Left renal cortex interstitium (tissue), 4 donors: ENCODE measurements around the gene ZNF732. TPM values are rescaled to one million over a fixed set of nuclear protein-coding genes. Genes with fewer than 3 reads are reported as not detected.
A peak's percentile ranks its signal among the peaks of the same experiment; 100 is the strongest.
"Not testable (repeated sequence)": the region's sequence is repeated elsewhere in the genome, so short reads cannot be mapped to it uniquely, and the experiment has no call there.

Experiments used
- DNase-seq, 4 donors: peaks; one replicate each; pipeline ENCODE4 v3.0.0-alpha.2; 2013; ENCODE audit warnings: low read depth in 4 of 4, low spot score in 2 of 4, missing footprints in 1 of 4
- polyA plus RNA-seq, 4 donors: library from polyadenylated mRNA; unstranded; fragments of 120-200 nt; gene quantifications; one replicate each; pipeline ENCODE4 v1.2.1, GENCODE V29; 2013; ENCODE audit not compliant: insufficient read length in 4 of 4

Gene ZNF732
- polyA plus RNA-seq, 4 donors: 1.5 to 4.2 (median 2.8) TPM

DNA sequence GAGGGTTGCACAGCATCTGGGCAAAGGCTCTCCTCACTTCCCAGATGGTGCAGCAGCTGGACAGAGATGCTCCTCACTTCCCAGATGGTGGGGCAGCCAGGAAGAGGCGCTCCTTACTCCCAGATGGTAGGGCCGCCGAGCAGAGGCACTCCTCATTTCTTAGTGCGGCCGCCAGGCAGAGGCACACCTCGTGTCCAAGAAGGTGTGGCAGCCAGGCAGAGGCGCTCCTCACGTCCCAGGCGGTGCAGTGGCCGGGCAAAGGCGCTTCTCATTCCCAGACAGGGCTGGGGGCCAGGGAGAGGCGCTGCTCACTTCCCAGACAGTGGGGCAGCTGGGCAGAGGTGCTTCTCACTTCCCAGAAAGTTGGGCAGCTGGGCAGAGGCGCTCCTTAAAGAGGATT is 48.8 kb downstream of the ZNF732 start:
- no peak for DNase-seq

DNA sequence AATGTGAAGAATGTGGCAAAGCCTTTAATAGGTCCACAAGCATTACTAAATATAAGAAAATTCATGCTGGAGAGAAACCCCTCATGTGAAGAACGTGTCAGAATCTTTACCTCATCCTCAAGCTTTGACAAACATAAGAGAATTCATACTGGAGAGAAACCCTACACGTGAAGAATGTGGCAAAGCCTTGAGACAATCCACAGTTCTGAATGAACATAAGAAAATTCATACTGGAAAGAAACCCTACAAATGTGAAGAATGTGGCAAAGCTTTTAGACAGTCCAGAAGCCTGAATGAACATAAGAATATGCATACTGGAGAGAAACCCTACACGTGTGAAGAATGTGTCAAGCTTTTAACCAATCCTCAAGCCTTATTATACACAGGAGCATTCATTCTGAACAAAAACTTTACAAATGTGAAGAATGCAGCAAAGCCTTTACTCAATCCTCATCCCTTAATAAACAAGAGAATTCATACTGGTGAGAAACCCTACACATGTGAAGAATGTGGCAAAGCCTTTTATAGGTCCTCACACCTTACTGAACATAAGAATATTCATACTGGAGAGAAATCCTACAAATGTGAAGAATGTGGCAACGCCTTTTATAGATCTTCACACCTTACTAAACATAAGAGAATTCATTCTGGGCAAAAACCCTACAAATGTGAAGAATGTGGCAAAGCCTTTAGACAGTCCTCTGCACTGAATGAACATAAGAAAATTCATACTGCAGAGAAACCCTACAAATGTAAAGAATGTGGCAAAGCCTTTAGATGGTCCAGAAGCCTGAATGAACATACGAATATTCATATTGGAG is 51.1 kb downstream of the ZNF732 start:
- DNase-seq: no peak

DNA sequence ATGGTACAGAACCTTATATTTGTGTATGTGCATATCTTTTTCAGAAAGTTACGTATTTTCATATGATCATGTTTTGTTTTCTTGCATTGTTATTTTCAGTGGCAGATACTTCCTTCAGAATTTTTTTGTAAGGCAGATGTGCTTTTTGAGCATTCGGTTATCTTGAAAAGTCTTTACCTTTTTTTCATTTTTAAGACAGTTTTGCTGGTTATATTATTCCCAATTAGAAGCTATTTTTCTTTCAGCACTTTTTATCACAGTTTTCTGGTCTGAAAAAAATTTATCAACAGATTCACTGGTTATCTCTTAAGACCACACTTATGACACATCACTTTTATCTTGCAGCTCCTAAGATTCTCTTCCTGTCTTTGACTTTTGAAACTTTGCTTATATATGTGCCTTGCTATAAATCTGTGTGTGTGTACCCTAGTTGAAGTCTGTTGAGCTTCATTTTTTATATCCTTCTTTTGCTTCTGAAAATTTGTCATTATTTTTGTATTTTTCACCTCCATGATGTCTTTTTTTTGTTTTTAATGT is 53.1 kb downstream of the ZNF732 start:
- no peak for DNase-seq

DNA sequence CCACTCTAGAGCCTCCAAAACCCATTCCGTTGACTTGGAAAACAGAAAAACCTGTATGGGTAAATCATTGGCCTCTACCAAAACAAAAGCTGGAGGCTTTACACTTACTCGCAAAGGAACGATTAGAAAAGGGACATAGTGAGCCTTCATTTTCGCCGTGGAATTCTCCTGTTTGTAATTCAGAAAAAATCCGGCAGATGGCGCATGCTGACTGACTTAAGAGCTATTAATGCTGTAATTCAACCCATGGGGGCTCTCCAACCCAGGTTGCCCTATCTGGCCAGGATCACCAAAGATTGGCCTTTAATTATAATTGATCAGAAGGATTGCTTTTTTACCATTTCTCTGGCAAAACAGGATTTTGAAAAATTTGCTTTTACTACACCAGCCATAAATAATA is 60.8 kb downstream of the ZNF732 start:
- no peak for DNase-seq

DNA sequence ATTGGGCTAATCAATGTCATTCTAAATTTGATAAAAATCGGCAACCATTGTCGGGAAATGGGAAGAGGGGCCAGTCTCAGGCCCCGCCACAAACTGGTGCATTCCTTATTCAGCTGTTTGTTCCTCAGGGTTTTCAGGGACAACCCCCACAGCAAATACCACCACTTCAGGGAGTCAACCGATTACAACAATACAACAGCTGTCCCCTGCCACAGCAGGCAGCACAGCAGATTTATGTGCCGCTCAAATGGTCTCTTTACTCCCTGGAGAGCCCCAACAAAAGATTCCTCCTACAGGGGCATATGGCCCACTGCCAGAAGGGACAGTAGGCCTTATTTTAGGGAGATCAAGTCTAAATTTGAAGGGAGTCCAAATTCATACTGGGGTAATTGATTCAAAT is 61.8 kb downstream of the ZNF732 start:
- no peak for DNase-seq

DNA sequence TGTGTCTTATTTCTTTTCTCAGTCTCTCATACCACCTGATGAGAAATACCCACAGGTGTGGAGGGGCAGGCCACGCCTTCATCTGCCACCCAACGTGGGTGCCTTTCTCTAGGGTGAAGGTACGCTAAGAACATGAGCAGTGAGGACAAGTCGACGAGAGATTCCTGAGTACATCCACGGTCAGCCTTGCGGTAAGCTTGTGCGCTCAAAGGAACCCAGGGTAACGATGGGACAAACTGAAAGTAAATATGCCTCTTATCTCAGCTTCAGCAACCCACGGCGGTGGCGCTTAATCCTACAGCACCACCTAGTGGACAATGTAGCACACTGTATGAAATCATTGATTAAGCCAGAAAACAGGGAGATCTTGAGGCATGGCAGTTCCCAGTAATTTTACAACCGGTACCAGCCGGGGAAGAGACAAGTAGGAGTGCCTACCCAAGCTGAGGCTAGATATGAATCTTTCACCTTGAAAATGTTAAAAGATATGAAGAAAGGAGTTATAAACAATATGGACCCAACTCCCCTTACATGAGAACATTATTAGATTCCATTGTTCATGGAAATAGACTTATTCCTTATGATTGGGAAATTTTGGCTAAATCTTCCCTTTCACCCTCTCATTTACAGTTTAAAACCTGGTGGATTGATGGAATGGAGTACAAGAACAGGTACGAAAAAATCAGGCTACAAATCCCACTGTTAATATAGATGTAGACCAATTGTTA is 63.0 kb downstream of the ZNF732 start:
- peak in 1 of 4 donors; percentile 13 for DNase-seq

DNA sequence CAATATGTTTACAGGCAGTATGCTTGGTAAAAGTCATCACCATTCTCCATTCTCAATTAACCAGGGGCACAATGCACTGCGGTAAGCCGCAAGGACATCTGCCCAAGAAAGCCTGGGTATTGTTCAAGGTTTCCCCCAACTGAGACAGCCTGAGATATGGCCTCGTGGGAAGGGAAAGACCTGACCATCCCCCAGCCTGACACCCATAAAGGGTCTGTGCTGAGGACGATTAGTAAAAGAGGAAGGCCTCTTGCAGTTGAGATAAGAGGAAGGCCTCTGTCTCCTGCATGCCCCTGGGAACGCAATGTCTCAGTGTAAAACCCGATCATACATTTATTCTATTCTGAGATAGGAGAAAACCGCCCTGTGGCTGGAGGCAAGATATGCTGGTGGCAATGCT is 63.9 kb downstream of the ZNF732 start:
- DNase-seq: not testable (repeated sequence)

DNA sequence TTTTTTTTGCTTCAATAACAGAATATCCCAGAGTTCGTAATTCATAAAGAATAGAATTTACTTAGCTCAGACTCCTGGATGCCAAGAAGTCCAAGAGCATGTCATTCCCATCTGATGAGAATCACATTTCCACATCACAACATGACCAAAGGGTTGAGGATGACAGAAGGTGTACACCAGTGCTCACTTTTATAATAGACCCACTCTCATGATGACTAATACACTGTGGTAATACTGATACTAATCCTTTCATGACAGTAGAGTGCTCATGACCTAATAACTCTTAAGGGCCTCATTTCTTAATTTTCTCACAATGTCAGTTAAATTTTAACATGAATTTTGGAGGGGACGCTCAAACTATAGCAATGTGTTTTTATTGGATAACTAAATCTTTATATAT is 69.2 kb downstream of the ZNF732 start:
- no peak for DNase-seq

DNA sequence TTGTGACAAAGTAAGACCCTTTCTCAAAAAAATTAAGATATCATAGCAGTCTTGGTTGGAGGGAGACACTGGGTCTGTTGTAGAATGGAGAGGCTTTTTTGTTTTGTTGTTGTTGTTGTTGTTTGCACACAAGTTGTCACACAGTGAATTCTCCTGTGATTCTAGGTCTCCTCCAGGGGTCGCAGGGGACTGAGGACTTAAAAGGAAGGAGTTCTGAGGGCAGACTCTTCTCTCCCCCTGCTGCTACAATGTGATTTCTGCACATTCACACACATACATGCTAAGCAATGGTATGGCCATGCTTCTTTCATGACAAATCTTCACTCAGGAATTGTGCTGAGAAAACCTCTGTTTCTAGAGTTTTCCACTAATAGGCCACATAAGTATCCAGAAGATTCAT is 71.1 kb downstream of the ZNF732 start:
- no peak for DNase-seq

DNA sequence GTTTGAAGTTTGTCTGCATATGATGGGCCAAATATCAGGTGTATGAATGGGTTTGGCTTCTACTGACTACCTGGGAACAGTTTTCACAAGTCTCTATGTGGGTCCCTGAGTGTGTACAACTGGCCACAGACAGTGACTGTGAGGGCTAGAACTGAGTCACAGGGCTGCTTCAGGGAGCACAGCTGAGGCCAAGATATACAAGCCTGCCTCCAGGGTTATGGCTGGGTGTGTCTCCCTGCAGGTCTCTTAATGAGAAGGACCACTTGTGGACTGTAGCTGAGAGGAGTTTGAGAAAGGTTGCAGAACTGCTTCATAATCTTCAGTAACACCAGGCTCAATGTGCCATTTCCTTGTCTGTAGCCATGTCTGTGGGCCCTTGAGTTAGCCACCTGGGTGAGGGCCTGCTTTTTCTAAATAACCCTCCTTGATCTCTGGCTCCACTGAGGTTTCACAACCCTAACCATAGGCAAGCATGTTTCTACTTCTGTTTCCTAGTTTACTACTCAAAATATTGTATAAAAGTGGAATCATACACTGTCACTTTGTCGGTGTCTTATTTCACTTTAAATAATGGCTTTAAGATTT is 81.3 kb downstream of the ZNF732 start:
- DNase-seq: no peak

Other genes starting within 250 kb of the ZNF732 start
- 10 to 100 TPM in 3 of 4 donors, 1 to 10 TPM in 1; 8.1 to 18.0 (median 11.3) TPM for gene ZNF718, start 181.0 kb downstream of the ZNF732 start, polyA plus RNA-seq
- 10 to 100 TPM; 21.4 to 49.2 (median 32.8) TPM for gene ZNF141, start 32.3 kb upstream of the ZNF732 start, polyA plus RNA-seq
- 10 to 100 TPM; 36.2 to 45.5 (median 41.2) TPM for gene ZNF721, start 193.7 kb upstream of the ZNF732 start, polyA plus RNA-seq
- 10 to 100 TPM; 41.1 to 85.9 (median 65.8) TPM for gene PIGG, start 193.7 kb upstream of the ZNF732 start, polyA plus RNA-seq